Vagina (tissue), 2 donors: ENCODE data around the gene OPRM1. TPM values are rescaled to one million over a fixed set of nuclear protein-coding genes. Genes with fewer than 3 reads are reported as not detected.

Experiments
- DNase-seq, 2 donors: peaks; one replicate each; pipeline ENCODE4 v3.0.0-alpha.2; 2017; ENCODE audit errors: extremely low spot score in 2 of 2
- H3K27ac ChIP-seq: fragments of 200-600 bp; sonication (generic); one replicate; pipeline ENCODE4 v1.5.1; 2019
- H3K27me3 ChIP-seq: fragments of 200-600 bp; sonication (generic); one replicate; pipeline ENCODE4 v1.5.1; 2019
- H3K36me3 ChIP-seq, 2 donors: fragments of 200-600 bp; sonication (generic); one replicate each; pipeline ENCODE4 v1.5.1; 2017 to 2019
- H3K4me1 ChIP-seq: fragments of 200-600 bp; sonication (generic); one replicate; pipeline ENCODE4 v1.5.1; 2019
- H3K4me3 ChIP-seq, 2 donors: fragments of 200-600 bp; sonication (generic); 1 replicate in 1 of 2; 2 replicates in 1 of 2; pipeline ENCODE4 v1.5.1; 2016 to 2019
- H3K9me3 ChIP-seq: fragments of 200-600 bp; sonication (generic); one replicate; pipeline ENCODE4 v1.5.1; 2019
- POLR2A ChIP-seq, 2 donors: fragments of 450-650 bp; IDR thresholded peaks; one replicate each; pipeline ENCODE4 v1.6.1; 2017; ENCODE audit warnings: antibody characterized with exemption in 2 of 2, mild to moderate bottlenecking in 2 of 2, moderate library complexity in 2 of 2
- POLR2AphosphoS5 ChIP-seq, 2 donors: sonication (generic); formaldehyde crosslinking; IDR thresholded peaks; one replicate each; pipeline ENCODE4 v1.9.0; 2017; ENCODE audit warnings: antibody characterized with exemption in 2 of 2, mild to moderate bottlenecking in 2 of 2, low read depth in 1 of 2; ENCODE audit not compliant: insufficient read depth in 1 of 2
- intact Hi-C: fragments of 100-400 bp; cut with DNase I; formaldehyde crosslinking; loops from one replicate; pipeline ENCODE4 v1.15.1; 2023
- total RNA-seq: library from RNA; depleted of rRNA; stranded (reverse); fragments of >200 nt; gene quantifications from one replicate; pipeline ENCODE4 v1.2.3, GENCODE V29; 2016
- TF ChIP-seq, protein P1 (sequence below), 3 experiments: fragments of 450-650 bp in 2 of 3; fragments of 200-600 bp in 1 of 3; sonication (generic) in 1 of 3; IDR thresholded peaks; one replicate each; pipeline ENCODE4 v1.5.1; 2017 to 2019; ENCODE audit warnings: antibody characterized with exemption in 3 of 3, mild to moderate bottlenecking in 2 of 3, moderate library complexity in 2 of 3

The OPRM1 gene
- total RNA-seq, 1 donor from 2014 or later, result 0.98 TPM

DNA sequence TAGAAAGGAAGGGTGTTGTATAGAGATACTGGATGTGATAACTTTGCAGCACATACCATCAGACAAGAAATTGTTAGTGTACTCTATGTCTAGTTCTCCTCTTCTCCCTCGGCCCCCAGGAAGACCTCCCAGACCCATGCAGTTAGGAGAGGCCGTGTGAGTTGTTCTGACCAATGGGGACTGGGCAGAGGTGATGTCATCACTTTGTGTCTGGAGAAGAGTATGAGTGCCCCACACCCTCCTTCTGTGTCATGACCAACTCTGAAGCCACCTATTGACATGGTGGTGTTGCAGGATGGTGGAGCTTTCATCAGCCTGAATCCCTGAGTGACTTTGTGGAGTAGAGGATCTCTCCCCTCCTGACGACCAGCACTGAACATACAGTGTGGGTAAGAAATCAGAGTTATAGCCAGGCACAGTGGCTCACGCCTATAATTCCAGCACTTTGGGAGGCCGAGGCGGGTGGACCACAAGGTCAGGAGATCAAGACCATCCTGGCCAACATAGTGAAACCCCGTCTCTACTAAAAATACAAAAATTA is 245.3 kb downstream of the OPRM1 start:
- intact Hi-C loops, result no loop called here
- H3K4me3 ChIP-seq, result no peak overlapping the region
- H3K27ac ChIP-seq, result no peak overlapping the region
- no peaks in the 10 kb centered on the region for H3K36me3 ChIP-seq
- H3K4me1 ChIP-seq, result no peaks in the 10 kb centered on the region
- no peak for DNase-seq
- H3K9me3 ChIP-seq, result no peaks in the 10 kb centered on the region
- TF ChIP-seq POLR2AphosphoS5 (IDR thresholded peaks at IDR 0.05; ENCODE audit: insufficient read depth in 1 of 2, low read depth in 1 of 2) (no peak), POLR2A (IDR thresholded peaks at IDR 0.05) (no peak)
- TF ChIP-seq, protein P1, sequence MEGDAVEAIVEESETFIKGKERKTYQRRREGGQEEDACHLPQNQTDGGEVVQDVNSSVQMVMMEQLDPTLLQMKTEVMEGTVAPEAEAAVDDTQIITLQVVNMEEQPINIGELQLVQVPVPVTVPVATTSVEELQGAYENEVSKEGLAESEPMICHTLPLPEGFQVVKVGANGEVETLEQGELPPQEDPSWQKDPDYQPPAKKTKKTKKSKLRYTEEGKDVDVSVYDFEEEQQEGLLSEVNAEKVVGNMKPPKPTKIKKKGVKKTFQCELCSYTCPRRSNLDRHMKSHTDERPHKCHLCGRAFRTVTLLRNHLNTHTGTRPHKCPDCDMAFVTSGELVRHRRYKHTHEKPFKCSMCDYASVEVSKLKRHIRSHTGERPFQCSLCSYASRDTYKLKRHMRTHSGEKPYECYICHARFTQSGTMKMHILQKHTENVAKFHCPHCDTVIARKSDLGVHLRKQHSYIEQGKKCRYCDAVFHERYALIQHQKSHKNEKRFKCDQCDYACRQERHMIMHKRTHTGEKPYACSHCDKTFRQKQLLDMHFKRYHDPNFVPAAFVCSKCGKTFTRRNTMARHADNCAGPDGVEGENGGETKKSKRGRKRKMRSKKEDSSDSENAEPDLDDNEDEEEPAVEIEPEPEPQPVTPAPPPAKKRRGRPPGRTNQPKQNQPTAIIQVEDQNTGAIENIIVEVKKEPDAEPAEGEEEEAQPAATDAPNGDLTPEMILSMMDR (IDR thresholded peaks at IDR 0.05), result no peak
- no peaks in the 10 kb centered on the region for H3K27me3 ChIP-seq

DNA sequence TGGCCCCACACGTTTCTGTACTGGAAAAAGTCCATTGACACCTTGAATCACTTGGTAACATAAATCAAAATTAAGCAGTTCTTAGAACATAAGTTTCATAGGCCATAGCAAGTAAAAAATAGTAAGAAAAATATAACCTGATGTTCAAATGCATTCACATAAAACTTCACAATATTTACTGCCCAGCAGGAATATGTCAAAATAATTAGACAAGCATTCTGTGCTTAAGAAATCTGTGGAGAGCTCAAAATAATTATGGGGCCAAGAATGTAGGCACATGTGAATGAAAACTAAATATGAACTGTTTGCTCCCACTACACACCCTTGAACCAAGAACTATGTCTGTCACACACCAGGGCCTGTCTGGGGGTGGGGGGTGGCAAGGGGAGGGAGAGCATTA is 246.8 kb downstream of the OPRM1 start:
- no peak for TF ChIP-seq POLR2AphosphoS5 (IDR thresholded peaks at IDR 0.05; ENCODE audit: insufficient read depth in 1 of 2, low read depth in 1 of 2)
- TF ChIP-seq, protein P1 (IDR thresholded peaks at IDR 0.05), result no peak
- TF ChIP-seq POLR2A (IDR thresholded peaks at IDR 0.05), result no peak
- H3K27me3 ChIP-seq, result no peaks in the 10 kb centered on the region
- no peak overlapping the region for H3K4me3 ChIP-seq
- H3K9me3 ChIP-seq, result no peaks in the 10 kb centered on the region
- H3K27ac ChIP-seq, result no peak overlapping the region
- no peaks in the 10 kb centered on the region for H3K4me1 ChIP-seq
- intact Hi-C loops, result no loop called here
- DNase-seq, result no peak
- no peaks in the 10 kb centered on the region for H3K36me3 ChIP-seq

DNA sequence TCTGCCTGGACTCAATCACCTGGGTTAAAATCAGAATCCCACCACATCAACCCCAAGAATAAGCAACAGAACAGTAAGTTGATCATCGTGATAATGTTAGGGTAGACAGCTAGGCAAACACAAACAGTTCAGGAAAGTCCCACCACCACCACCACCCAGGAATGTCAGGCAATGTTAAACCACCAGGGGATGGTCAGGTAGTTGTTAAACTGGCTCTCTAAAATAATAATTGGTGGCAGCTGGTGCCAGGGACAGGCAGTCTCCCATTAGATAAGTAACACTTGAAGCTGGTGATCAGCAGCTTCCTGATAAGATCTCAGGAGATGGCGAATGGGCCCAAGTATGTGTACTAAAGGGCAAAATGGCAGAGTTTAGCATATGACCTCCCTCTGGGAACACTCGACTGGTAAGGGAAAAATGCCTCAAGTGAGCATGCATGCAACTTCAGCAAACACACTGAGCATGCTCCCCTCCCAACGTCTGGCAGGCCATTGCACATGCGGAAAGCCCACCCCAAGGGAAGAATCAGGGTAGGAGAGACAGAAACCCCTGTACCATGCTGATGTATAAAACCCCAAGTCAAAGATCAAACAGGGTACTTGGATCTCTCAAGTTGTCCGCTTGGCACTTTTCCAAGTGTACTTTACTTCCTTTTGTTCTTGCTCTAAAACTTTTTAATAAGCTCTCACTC is 250.9 kb downstream of the OPRM1 start:
- Histone ChIP-seq H3K4me1 (no peaks in the 10 kb centered on the region), H3K9me3 (no peaks in the 10 kb centered on the region), H3K27me3 (no peaks in the 10 kb centered on the region), H3K27ac (no peak overlapping the region), H3K36me3 (no peaks in the 10 kb centered on the region), H3K4me3 (no peak overlapping the region)
- DNase-seq, result no peak
- intact Hi-C loops, result no loop called here
- TF ChIP-seq, protein P1 (IDR thresholded peaks at IDR 0.05), result no peak
- TF ChIP-seq POLR2AphosphoS5 (IDR thresholded peaks at IDR 0.05; ENCODE audit: insufficient read depth in 1 of 2, low read depth in 1 of 2), result no peak
- TF ChIP-seq POLR2A (IDR thresholded peaks at IDR 0.05), result no peak

DNA sequence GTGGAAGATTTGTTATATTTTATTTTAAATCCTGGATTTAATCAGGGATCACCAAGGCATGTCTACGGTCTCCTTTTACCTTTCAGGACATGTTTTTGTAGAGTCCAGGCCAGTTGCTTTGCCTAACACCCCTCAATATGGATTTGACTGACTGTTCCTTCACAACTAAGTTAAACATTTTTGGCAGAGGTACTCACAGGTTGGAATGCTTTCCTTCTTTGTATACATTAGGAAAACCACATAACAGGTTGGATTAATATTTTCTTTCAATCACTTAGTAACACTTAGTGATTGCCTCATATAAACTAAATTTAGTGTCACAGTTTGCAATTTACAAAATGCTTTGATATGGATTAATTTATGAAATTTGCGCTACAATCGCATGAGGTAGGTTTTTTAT is 253.0 kb downstream of the OPRM1 start:
- Histone ChIP-seq H3K27ac (no peak overlapping the region), H3K27me3 (no peaks in the 10 kb centered on the region), H3K4me1 (peaks cover under 1% of the 10 kb centered on the region), H3K36me3 (no peaks in the 10 kb centered on the region), H3K4me3 (no peak overlapping the region), H3K9me3 (no peaks in the 10 kb centered on the region)
- intact Hi-C loops, result no loop called here
- TF ChIP-seq POLR2AphosphoS5 (IDR thresholded peaks at IDR 0.05; ENCODE audit: insufficient read depth in 1 of 2, low read depth in 1 of 2) (no peak), POLR2A (IDR thresholded peaks at IDR 0.05) (no peak)
- TF ChIP-seq, protein P1 (IDR thresholded peaks at IDR 0.05), result no peak
- no peak for DNase-seq

DNA sequence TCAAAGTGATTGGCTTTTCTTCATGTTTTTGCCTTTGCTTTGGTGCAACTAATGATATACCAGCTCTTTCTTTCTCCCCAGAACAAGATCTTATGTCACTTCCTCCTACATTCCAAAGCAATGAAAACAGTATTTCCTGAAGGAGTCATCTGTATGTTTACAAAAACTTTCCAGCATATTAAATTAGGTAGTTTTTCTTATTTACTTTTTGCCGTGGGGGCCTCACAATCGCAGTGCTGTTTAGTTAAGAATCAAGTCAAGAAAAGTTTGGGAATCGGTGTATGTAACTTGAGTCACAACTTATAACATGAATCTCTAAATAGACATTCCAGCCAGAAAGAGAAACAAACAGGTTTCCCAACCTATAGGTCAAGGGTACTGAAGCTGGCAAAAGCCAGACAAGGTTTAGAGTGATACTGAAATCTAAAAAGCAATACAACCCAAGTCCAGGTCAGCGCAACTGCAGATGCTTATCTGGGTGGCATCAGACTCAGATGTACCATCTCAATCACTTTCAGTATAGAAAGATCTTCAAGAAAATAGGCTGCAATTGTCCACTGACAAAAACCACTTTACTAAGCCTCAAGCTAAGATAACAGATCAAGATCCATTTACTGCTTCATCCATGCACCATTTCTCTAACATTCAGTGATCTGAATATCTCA is 253.9 kb downstream of the OPRM1 start:
- H3K27ac ChIP-seq, result no peak overlapping the region
- DNase-seq, result no peak
- peaks cover 9% of the 10 kb centered on the region for H3K4me1 ChIP-seq
- H3K36me3 ChIP-seq, result no peaks in the 10 kb centered on the region
- H3K4me3 ChIP-seq, result no peak overlapping the region
- intact Hi-C loops, result no loop called here
- H3K9me3 ChIP-seq, result no peaks in the 10 kb centered on the region
- H3K27me3 ChIP-seq, result no peaks in the 10 kb centered on the region
- TF ChIP-seq, protein P1 (IDR thresholded peaks at IDR 0.05), result no peak
- no peak for TF ChIP-seq POLR2A (IDR thresholded peaks at IDR 0.05)
- TF ChIP-seq POLR2AphosphoS5 (IDR thresholded peaks at IDR 0.05; ENCODE audit: insufficient read depth in 1 of 2, low read depth in 1 of 2), result no peak
